ENCODE data around the gene KMT2D.

The KMT2D gene

GRCh38 chr12:49015196-49015595 lies 45.4 kb downstream of the KMT2D start:
- ChIA-PET POLR2A (interaction anchor here (0.8 kb wide), 1 partner anchor 22 kb away, joined by 3 read pairs; no protein-coding TSS in a partner anchor), CTCF (interaction anchor here (1.2 to 14.3 kb wide), 5 partner anchors 13 to 36 kb away, joined by 4 to 253 read pairs (median 6); partner anchors contain the start of genes DDN and WNT1)
- TF ChIP-seq CTCF (IDR thresholded peaks at IDR 0.05; ENCODE audit: control extremely low read depth, extremely low read depth, low read depth, missing control alignments), result no peak
- no peak for DNase-seq (ENCODE audit: extremely low spot score)

GRCh38 chr12:49014547-49014946 lies 46.0 kb downstream of the KMT2D start:
- TF ChIP-seq CTCF (IDR thresholded peaks at IDR 0.05; ENCODE audit: control extremely low read depth, extremely low read depth, low read depth, missing control alignments), result no peak
- POLR2A ChIA-PET, result no interaction called here
- CTCF ChIA-PET, result interaction anchor here (1.0 to 14.3 kb wide), 6 partner anchors 13 to 75 kb away, joined by 3 to 253 read pairs (median 5); partner anchors contain the start of genes DDN and WNT1
- no peak for DNase-seq (ENCODE audit: extremely low spot score)

GRCh38 chr12:49013428-49013827 lies 47.2 kb downstream of the KMT2D start:
- ChIA-PET CTCF (interaction anchor here (0.8 to 14.3 kb wide), 5 partner anchors 10 to 45 kb away, joined by 3 to 253 read pairs (median 5); partner anchors contain the start of gene DDN), POLR2A (no interaction called here)
- no peak for TF ChIP-seq CTCF (IDR thresholded peaks at IDR 0.05; ENCODE audit: control extremely low read depth, extremely low read depth, low read depth, missing control alignments)
- DNase-seq (ENCODE audit: extremely low spot score), result no peak

GRCh38 chr12:49012739-49013138 lies 47.9 kb downstream of the KMT2D start:
- DNase-seq (ENCODE audit: extremely low spot score), result no peak
- ChIA-PET POLR2A (no interaction called here), CTCF (interaction anchor here (0.6 to 14.3 kb wide), 4 partner anchors 10 to 75 kb away, joined by 3 to 253 read pairs (median 4); partner anchors contain the start of gene DDN)
- TF ChIP-seq CTCF (IDR thresholded peaks at IDR 0.05; ENCODE audit: control extremely low read depth, extremely low read depth, low read depth, missing control alignments), result no peak

Measured in GM10248 (cell line).